NCI-H187 (cell line): Measurements from ENCODE around the gene MEIS1.

Experiments used
- DNase-seq, 2 experiments: peaks; one replicate each; lab custom pipeline; 2025; lab: John Stamatoyannopoulos, UW

MEIS1 gene

DNA sequence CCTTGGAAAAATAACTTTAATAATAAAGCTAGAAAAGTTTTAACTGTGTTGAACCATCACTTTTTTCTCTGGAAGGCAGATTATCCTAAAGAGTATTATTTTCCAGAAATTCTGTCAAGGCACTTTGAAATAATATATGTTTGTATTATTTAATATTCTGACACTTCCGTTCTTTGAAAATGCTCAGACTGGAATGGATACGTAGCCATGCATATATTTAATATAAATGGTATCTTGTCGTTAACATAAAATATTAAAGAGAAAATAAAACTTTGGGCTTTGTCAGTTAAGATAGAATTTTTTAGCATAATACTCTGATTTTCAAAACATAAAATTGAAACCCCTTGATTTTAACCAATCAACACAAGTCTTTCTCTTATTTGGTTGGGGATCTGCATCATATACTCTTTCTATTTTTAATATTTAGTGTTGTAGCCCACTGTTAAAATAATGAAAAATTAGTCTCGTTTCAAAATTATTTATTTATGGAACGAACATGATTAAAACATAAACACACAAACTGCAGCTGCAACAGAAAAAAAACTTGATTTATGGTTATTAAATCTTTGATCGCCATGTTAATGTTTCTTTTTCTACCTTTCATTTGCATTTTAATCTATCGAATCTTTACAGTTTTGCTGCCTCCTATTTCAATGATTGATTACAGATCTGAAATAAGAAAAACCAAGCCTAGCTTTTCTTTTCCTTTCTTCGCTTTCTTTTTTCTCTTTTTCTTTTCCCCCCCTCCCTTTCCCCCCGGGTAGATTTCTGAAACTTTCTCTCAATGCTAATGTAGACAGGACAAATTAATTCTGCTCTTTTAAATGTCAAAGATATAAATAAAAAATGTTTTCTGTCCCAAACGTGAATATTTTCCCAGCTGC, 145.5 kb downstream of the MEIS1 start:
- DNase-seq: no peak

DNA sequence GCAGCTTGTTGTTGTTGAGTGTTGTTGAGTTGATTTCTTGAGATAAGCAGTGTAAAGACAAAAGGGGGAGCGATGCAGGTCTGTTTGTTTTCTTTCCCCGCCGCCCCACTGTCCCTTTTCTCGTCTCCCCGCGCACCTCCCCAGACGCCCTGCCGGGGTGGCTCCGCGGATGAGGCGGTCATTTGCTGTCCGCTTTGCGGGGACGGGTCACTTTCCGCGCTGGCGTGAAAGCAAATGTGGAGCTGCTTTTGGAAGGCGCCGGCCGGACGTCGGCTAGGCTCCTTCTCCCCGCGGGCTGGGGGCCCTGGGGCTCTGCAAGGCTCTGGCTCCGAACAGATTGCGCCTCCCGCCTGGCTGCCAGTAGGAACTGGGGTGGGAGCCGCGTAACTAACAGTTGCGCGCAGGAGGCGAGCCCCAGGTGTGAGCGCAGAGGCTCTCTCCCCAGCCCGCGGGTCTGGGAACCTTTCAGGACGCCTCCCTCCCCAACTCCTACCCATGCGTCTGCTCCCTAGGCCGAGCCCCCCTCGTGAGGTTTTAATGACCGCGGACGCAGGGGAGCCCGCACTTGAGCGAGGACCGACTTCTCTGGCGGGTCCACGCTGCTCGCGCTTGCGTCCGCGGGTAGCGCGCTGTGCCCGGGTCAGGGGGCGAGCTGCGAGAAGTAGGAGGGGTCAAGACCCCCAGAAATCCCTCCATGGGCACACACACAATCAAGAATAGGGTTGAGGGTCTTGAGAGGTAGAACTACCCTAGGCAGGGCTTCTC, 146.6 kb downstream of the MEIS1 start:
- no peak for DNase-seq

DNA sequence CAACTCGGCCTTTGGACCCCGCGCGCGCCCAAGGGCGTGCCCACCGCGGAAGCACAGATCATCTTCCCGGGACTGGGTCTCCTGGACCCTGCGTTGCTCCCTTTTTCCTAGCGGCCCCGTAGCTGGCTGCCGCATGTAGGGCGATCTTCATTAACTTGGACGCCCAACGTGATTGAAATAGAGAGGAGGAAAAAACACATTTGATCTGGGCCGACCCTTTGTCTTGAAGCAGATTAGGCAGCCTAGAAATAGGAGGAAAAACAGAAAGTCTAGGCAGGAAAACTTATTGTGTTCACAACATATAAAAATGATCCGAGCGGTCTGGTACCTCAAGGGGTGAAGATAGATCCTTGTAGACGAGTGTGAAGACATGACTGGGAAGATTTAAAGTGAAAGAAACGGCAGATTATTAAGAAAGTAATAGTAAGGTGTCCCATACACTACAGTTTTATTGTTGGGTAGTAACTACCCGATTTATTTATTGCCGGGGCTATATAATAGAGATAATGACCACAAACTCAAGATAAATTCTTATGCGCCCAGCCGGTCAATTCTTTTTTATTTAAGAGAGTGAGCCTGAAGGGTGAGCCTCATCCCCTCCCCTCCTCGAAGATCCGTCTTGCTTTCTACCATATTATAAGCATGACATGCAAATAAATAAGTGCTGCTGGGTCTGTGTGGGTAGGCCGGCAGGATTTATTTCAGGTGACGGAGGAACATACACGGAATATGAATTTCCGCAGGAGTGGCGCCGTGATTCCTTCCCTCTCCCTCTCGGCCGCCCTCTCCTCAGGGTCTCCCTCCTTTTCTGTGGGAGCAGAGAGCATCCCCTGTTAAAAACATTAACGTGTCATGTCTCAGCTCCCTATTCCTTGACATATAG, 147.4 kb downstream of the MEIS1 start:
- no peak for DNase-seq

DNA sequence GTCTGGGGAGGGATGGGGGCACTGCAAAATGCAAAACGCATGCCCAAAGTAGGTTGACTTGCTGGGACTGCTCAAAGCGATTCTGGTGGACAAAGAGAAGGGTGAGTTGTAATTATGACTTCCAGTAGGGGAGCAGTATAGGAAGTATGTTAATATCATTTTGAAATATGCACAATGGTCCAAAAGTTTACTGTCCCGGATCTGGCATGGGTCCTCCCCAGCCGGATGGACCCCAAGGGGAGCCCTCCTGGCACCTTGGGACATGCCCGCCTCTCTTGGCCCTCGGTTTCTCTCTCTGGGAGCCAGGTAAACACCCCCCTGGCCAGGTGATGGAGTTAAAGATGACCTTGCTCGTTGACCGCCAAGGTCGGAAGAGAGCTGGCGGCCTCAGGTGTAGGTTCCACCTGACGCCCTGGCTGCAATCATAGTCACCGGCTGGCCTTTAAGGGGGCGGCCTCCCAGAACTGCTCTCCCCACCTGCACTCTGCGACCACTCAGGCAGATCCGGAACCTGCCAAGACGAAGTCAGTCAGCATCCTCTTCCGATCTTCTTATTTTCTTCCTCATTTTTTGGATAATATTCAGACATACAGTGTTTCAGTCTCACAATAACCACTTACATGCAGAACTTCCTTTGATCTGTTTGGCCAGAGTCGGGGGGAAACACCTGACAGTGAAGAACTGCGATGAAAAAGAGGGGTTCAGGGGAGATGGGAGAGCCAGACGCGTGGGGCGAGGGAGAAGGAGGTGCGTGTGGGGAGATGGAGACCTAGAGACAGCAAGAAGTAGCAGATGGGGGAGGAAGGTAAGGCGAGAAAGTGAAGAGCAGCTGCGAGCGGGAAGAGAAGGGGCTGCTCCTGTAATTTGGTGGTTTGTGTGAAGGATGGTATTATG, 148.3 kb downstream of the MEIS1 start:
- no peak for DNase-seq

DNA sequence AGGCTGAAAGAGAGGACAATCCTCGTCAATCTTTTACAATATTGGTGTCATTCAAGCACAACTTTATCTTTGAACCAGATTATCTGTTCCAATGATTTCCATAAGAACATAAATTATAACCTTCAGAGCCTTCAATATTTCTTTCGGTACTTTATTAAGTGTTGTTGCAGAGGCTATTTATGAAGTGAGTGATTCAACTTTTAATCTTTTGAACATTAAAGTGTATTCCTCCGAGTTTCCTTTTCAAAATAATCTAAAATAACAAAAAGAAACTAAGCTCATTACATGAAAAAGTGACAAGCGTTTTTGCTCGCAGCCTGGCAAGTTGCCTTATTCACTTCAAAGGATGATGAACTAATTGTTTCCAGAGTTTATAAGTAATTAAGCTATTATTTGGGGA, 149.0 kb downstream of the MEIS1 start:
- no peak for DNase-seq

DNA sequence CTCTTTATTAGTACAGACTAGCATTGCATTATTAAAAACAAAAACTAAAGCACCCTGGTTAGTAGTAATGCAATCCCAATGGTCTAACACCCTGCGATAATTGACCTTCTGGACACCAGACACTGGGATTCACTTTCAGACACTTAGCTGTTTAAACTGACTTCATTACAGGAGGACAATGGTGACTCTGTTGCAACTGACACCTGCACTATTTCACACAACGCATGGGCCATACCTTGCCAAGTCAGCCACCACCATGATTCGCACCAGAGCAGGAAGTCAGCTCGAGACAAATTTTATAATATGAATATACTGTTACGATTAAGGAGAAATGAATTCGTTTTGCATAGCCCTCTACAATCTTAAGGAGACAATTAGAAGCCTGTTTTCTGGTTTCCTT, 150.7 kb downstream of the MEIS1 start:
- DNase-seq: no peak

DNA sequence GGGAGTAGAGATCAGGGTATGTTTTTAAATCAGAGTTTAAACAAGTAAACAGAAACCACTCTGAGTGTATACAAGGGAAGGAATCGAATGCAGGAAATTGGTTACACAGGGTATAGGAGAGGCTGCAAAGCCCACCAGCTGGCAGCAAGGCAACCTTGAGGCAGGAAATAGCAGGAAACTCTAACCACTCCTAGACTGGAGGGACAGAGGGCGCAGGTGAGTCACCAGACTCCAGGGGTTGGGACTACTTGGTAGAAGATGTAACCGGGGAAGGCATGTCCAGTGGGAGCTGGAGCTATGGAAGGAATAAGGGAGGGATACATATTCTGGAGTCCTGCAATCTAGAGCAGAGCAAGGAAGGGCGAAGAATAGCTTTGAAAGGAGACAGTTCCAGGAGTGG, 152.3 kb downstream of the MEIS1 start:
- no peak for DNase-seq

DNA sequence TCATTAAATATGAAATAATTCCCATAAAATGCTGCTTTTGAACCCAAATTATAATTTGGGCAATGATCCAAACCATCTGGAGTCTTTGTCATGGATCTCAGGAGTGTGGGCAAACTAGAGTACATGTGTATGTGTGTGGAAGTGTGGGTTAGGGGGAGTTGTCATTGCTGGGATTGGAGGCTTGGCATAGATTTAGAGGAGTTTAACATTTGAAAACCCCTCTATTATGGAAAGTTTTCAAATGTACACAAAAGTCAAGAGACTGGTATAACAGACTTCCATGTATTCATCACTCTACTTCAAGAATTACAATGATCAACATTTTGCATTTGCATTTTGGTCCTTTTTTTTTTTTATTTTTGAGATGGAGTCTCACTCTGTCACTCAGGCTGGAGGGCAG, 159.1 kb downstream of the MEIS1 start:
- no peak for DNase-seq

DNA sequence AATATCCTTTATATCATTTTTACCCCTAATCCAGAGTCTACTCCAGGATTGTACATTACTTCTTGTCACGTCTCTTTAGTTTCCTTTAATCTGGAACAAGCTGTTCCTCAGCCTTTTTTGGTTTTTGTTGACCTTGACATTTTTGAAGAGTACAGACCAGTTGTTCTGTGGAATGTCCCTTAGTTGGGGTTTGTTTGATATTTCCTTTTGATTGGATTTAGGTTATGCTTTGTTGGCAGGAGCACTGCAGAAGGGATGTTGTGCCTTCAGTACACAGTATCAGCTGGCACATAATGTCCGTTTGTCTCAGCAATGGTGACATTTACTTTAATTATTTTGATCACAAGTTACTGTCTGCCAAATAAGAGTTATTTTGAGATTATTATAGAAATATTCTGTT, 160.6 kb downstream of the MEIS1 start:
- no peak for DNase-seq

DNA sequence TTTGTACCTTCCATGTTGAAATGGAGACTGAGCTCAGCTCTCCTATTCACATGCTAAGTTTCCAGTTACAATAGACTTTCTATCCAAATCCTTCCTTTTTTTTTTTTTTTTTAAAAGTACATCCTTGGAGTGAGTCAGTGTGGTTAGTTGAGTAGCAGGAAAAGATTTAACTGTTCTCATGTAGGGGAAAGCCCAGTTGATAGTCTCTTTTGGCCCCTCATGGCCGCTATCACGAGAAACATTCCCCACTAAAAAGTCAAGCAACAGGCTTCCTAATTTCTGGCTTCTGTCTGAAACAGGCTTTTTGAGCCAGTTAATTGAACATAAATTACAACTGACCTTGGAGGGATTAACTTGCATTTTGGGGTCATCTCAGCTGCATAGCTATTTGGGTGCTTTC, 161.3 kb downstream of the MEIS1 start:
- DNase-seq: no peak

DNA sequence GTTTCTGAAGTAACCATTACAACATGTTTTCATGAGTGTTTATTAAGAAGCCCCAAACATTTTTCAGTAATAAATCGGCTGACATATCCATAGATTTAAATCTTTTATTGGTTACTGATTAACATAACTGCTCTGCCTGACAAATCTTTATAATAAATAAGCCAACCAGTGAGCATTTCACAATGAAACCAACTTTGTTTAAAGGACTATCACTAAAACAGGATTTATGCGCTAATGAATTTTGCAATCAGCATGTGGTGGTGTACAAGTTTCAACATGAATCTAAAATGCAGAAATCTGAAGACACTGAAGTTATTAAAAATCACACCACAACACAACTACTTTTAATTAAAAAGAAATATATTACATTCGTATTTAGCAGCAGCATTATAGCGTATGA, 166.7 kb downstream of the MEIS1 start:
- DNase-seq: no peak

DNA sequence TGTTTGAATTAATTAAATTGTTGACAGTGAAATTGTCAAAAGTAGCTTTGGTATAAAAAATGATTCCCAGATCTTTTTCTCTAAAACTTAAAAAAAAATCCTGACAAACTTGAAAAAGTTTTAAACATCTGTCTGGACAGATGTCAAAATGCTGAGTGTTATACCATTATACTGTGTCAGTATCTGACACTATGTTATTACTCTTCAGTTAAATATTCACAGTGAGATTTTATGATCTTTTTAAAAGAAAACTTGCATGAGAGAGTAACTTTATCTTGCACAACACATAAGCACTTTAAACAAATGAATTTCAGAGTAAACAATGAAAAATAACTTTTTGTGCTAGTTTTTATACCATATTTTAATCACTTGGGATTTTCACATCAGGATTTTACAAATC, 167.4 kb downstream of the MEIS1 start:
- no peak for DNase-seq

DNA sequence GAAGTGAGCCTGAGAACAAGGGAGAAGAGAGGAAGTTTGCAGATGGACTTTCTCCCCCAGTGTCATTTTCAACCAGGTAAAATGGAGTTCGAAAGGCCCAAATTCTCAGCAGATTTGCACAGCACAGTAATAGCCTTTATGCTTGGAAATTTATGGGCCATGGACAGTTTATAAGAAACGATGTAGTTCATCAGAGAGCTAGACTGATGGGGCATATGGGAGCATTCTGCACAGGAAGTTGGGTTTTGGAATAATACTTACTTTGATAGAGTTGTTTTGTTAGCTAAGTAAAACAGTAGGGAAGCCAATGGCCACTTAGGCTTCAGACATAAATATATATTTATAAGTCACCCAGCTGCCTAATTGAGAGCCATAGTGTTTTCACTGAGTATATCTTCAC, 169.4 kb downstream of the MEIS1 start:
- no peak for DNase-seq

DNA sequence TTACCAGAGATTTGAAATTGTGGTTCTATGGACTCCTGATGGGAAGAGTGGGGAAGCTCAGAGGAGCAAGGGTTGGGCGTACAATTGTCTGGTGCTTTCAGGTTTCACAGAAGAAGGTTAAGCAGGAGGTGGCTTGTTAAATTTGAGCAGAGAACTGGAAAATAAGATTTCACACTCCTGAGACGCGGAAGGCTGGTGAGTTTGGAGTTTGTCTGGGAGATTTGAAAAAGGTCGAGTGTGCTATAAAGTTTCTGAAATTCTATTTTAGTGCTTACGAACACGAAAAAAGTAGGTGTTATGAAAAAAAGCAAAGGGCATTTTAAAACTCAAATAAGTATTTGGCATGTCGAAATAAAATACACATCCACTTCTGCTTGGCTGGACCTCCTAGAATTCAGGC, 170.1 kb downstream of the MEIS1 start:
- no peak for DNase-seq

DNA sequence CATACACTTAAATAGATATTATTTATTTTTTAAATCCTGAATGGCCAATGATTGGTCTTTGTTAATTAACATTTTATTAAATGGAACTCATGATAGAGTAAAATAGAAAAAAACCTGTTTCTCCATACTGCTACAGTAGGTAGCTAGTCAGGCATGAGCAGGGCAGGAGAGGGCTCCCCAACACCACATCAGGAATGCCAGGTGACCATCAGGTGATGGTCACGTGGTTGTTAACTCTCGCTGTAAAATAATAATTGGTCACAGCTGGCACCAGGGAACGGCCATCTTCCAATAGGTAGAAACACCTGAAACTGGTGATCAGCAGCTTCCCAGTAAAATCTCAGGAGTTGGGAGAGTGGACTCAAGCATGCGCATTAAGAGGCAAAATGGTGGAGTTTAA, 172.2 kb downstream of the MEIS1 start:
- DNase-seq: no peak
